Lower leg skin (tissue), 4 donors: ENCODE data around the gene CDC42SE2. TPM values are rescaled to one million over a fixed set of nuclear protein-coding genes. Genes with fewer than 3 reads are reported as not detected.

ENCODE experiments used
- DNase-seq, 2 donors: peaks; one replicate each; pipeline ENCODE4 v3.0.0-alpha.2; 2019; ENCODE audit warnings: low spot score in 2 of 2
- H3K4me3 ChIP-seq: fragments of 200-600 bp; sonication (generic); 2 replicates; pipeline ENCODE4 v1.5.1; 2017; ENCODE audit warnings: mild to moderate bottlenecking, low read depth; ENCODE audit not compliant: poor library complexity, severe bottlenecking
- CTCF ChIP-seq, 3 donors: fragments of 450-650 bp; IDR thresholded peaks; one replicate each; pipeline ENCODE4 v1.5.1; 2016; ENCODE audit warnings: antibody characterized with exemption in 3 of 3, mild to moderate bottlenecking in 3 of 3, moderate library complexity in 2 of 3
- POLR2A ChIP-seq, 2 donors: fragments of 450-650 bp; IDR thresholded peaks; one replicate each; pipeline ENCODE4 v1.6.1; 2016 to 2017; ENCODE audit warnings: antibody characterized with exemption in 2 of 2, mild to moderate bottlenecking in 1 of 2, moderate library complexity in 1 of 2
- WGBS, 2 donors: methylation state at CpG; one replicate each; pipeline ENCODE4 v1.1.5; 2018; 5-methylcytosine and 5-hydroxymethylcytosine counted together
- intact Hi-C: fragments of 100-400 bp; cut with DNase I; formaldehyde crosslinking; loops from one replicate; pipeline ENCODE4 v1.15.0; 2023; ENCODE audit warnings: low total_unique reads
- total RNA-seq, 4 donors: library from RNA; depleted of rRNA; stranded (reverse); fragments of >200 nt; gene quantifications; one replicate each; pipeline ENCODE4 v1.1.0, GENCODE V29; 2016

CDC42SE2 gene
- total RNA-seq, 4 donors from 2014 or later, result 28.3 to 41.9 (median 34.2) TPM

GRCh38 chr5:131419877-131420276 lies 156.0 kb downstream of the CDC42SE2 start:
- TF ChIP-seq CTCF (IDR thresholded peaks at IDR 0.05) (no peak), POLR2A (IDR thresholded peaks at IDR 0.05) (no peak)
- WGBS, 2 donors, result 85% methylated on average over 4 of the region's 4 CpGs
- H3K4me3 ChIP-seq, result no peak overlapping the region
- DNase-seq, result no peak
- intact Hi-C loops, result loop anchor here (10.0 kb wide), 1 partner anchor 255 kb away; the partner anchor contains the start of gene HINT1

- intact Hi-C loops, result no loop called here
- no peak for DNase-seq
- no peak overlapping the region for H3K4me3 ChIP-seq
- TF ChIP-seq POLR2A (IDR thresholded peaks at IDR 0.05) (no peak), CTCF (IDR thresholded peaks at IDR 0.05) (no peak)
- WGBS, 2 donors, result 79 to 97% methylated on average over 2 of the region's 2 CpGs
Observed at GRCh38 chr5:131423056-131423455, 159.2 kb downstream of the CDC42SE2 start.

GRCh38 chr5:131426011-131426410 lies 162.2 kb downstream of the CDC42SE2 start:
- intact Hi-C loops, result no loop called here
- DNase-seq, result no peak
- TF ChIP-seq POLR2A (IDR thresholded peaks at IDR 0.05), result no peak
- no peak for TF ChIP-seq CTCF (IDR thresholded peaks at IDR 0.05)
- no peak overlapping the region for H3K4me3 ChIP-seq
- 92 to 95% methylated on average over 1 of the region's 1 CpG for WGBS, 2 donors

- TF ChIP-seq CTCF (IDR thresholded peaks at IDR 0.05), result no peak
- no peak for TF ChIP-seq POLR2A (IDR thresholded peaks at IDR 0.05)
- 69 to 70% methylated on average over 1 of the region's 1 CpG for WGBS, 2 donors
- H3K4me3 ChIP-seq, result no peak overlapping the region
- no peak for DNase-seq
- intact Hi-C loops, result no loop called here
Observed at GRCh38 chr5:131430794-131431193, 166.9 kb downstream of the CDC42SE2 start.

GRCh38 chr5:131431794-131432193 lies 167.9 kb downstream of the CDC42SE2 start:
- no peak for TF ChIP-seq POLR2A (IDR thresholded peaks at IDR 0.05)
- no peak for TF ChIP-seq CTCF (IDR thresholded peaks at IDR 0.05)
- intact Hi-C loops, result no loop called here
- no peak for DNase-seq
- WGBS, 2 donors, result 85 to 91% methylated on average over 2 of the region's 2 CpGs
- H3K4me3 ChIP-seq, result no peak overlapping the region

- intact Hi-C loops, result no loop called here
- no peak for TF ChIP-seq CTCF (IDR thresholded peaks at IDR 0.05)
- TF ChIP-seq POLR2A (IDR thresholded peaks at IDR 0.05), result no peak
- H3K4me3 ChIP-seq, result no peak overlapping the region
- no peak for DNase-seq
- WGBS, 2 donors, result 100% methylated on average over 1 of the region's 1 CpG
Observed at GRCh38 chr5:131433109-131433508, 169.3 kb downstream of the CDC42SE2 start.
